ENCODE results near the gene PYGM. TPM values are rescaled to one million over a fixed set of nuclear protein-coding genes. Genes with fewer than 3 reads are reported as not detected.
A peak's percentile ranks its signal among the peaks of the same experiment; 100 is the strongest.

PYGM gene
- total and polyA plus RNA-seq, 7 experiments from 2014 or later = 0.26 to 16.2 (median 12.3) TPM

GRCh38 chr11:64744544-64745188, 15.1 kb downstream of the PYGM start:
- intact Hi-C loops (cut with micrococcal nuclease) = loop anchor here (1.0 to 10.0 kb wide), 8 partner anchors 34 to 502 kb away; partner anchors contain the start of genes ZNHIT2 (in 2 of the 2), ARL2 (in 1 of the 2), ATG2A (in 1 of the 2) and EHD1 (in 1 of the 2)
- POLR2A ChIA-PET = interaction anchor here (0.6 to 39.7 kb wide), 43 partner anchors 8 to 1903 kb away, joined by 3 to 1956 read pairs (median 5); partner anchors contain the start of genes ARL2, ATG2A, CDC42BPG and EHD1
- H3K4me1 Mint-ChIP-seq = peaks cover 18 to 42% (median 35%) of the 10 kb centered on the region in 7 donors
- no peaks in the 10 kb centered on the region for H3K27me3 ChIP-seq (ENCODE audit: control insufficient read depth in 2 of 2, insufficient read depth in 2 of 2, low read length in 2 of 2)
- DNase-seq (peak in 3 of 9 donors; percentile 49 to 69 (median 61)), ATAC-seq (peak; percentile 2)
- peaks cover 9 to 16% of the 10 kb centered on the region in 2 donors for H3K4me1 ChIP-seq (ENCODE audit: control insufficient read depth in 2 of 2, insufficient read depth in 2 of 2, low read length in 2 of 2)
- H3K4me3 Mint-ChIP-seq = peak overlapping the region; percentile 95 to 100 (median 98)
- H3K9me3 ChIP-seq (ENCODE audit: control insufficient read depth in 2 of 3, low read length in 3 of 3) = no peaks in the 10 kb centered on the region
- CTCF ChIA-PET = interaction anchor here (0.6 to 18.4 kb wide), 12 partner anchors 8 to 427 kb away, joined by 3 to 305 read pairs (median 4); partner anchors contain the start of genes MAP4K2, PRDX5, PYGM and SF1
- peak overlapping the region; percentile 94 to 100 (median 99) for H3K27ac Mint-ChIP-seq
- peaks cover 0 to 5% (median 0%) of the 10 kb centered on the region in 11 donors for H3K9me3 Mint-ChIP-seq
- H3K27me3 Mint-ChIP-seq = no peaks in the 10 kb centered on the region
- peak overlapping the region; percentile 98 for H3K4me3 ChIP-seq (ENCODE audit: low read length)
- H3K27ac ChIP-seq (ENCODE audit: low read depth, low read length) = peak overlapping the region; percentile 97
- peaks cover 4 to 13% (median 7%) of the 10 kb centered on the region in 5 donors for H3K36me3 Mint-ChIP-seq
- peaks cover 7 to 40% (median 8%) of the 10 kb centered on the region in 3 experiments for H3K36me3 ChIP-seq (ENCODE audit: control insufficient read depth in 2 of 3, insufficient read depth in 3 of 3, low read length in 3 of 3)

- peak within 1 kb of the TSS; percentile 97 for H3K27ac ChIP-seq (ENCODE audit: low read depth, low read length)
- peak; percentile 87 to 94 (median 92) for DNase-seq
- H3K4me3 Mint-ChIP-seq = peak within 1 kb of the TSS; percentile 89 to 100 (median 98)
- H3K27me3 ChIP-seq (ENCODE audit: control insufficient read depth in 2 of 2, insufficient read depth in 2 of 2, low read length in 2 of 2) = no peaks in the 10 kb centered on the region
- H3K4me3 ChIP-seq (ENCODE audit: low read length) = peak within 1 kb of the TSS; percentile 98
- ChIA-PET POLR2A (interaction anchor here (0.6 to 39.7 kb wide), 37 partner anchors 7 to 1903 kb away, joined by 3 to 1956 read pairs (median 6); partner anchors contain the start of genes ARL2, ATG2A, CCDC88B and CDC42BPG), CTCF (interaction anchor here (0.6 to 18.4 kb wide), 17 partner anchors 9 to 549 kb away, joined by 3 to 305 read pairs (median 4); partner anchors contain the start of genes MAP4K2, PRDX5, PYGM and SF1)
- intact Hi-C loops (cut with micrococcal nuclease) = loop anchor here (1.0 to 10.0 kb wide), 15 partner anchors 20 to 379 kb away; partner anchors contain the start of genes MEN1 (in 2 of the 2), ZNHIT2 (in 2 of the 2), ARL2 (in 1 of the 2) and CDC42BPG (in 1 of the 2)
- peak within 1 kb of the TSS; percentile 94 to 100 (median 99) for H3K27ac Mint-ChIP-seq
- peaks cover 7 to 48% (median 8%) of the 10 kb centered on the region in 3 experiments for H3K36me3 ChIP-seq (ENCODE audit: control insufficient read depth in 2 of 3, insufficient read depth in 3 of 3, low read length in 3 of 3)
- ATAC-seq = peak; percentile 70
- H3K9me3 ChIP-seq (ENCODE audit: control insufficient read depth in 2 of 3, low read length in 3 of 3) = no peaks in the 10 kb centered on the region
- peaks cover 4 to 18% (median 11%) of the 10 kb centered on the region in 5 donors for H3K36me3 Mint-ChIP-seq
- H3K4me1 ChIP-seq (ENCODE audit: control insufficient read depth in 2 of 2, insufficient read depth in 2 of 2, low read length in 2 of 2) = peaks cover 9 to 16% of the 10 kb centered on the region in 2 donors
- no peaks in the 10 kb centered on the region for H3K27me3 Mint-ChIP-seq
- peaks cover 18 to 49% (median 39%) of the 10 kb centered on the region in 7 donors for H3K4me1 Mint-ChIP-seq
- H3K9me3 Mint-ChIP-seq = peaks cover 0 to 5% (median 0%) of the 10 kb centered on the region in 11 donors
Measured at GRCh38 chr11:64743591-64744543, 15.9 kb downstream of the PYGM start, which contains the start of gene RASGRP2. RASGRP2 (minus strand) TSS chr11:64744142; CDS start chr11:64742866, 1,276 bp downstream.

GRCh38 chr11:64742889-64743590, 16.7 kb downstream of the PYGM start:
- peaks cover 9 to 16% of the 10 kb centered on the region in 2 donors for H3K4me1 ChIP-seq (ENCODE audit: control insufficient read depth in 2 of 2, insufficient read depth in 2 of 2, low read length in 2 of 2)
- Mint-ChIP-seq H3K36me3 (peaks cover 4 to 19% (median 11%) of the 10 kb centered on the region in 5 donors), H3K27me3 (no peaks in the 10 kb centered on the region), H3K9me3 (peaks cover 0 to 5% (median 0%) of the 10 kb centered on the region in 11 donors), H3K27ac (peak overlapping the region in 5 of 9 donors; percentile 88 to 100 (median 98)), H3K4me1 (peaks cover 18 to 47% (median 39%) of the 10 kb centered on the region in 7 donors), H3K4me3 (peak overlapping the region in 9 of 10 donors; percentile 89 to 99 (median 97))
- intact Hi-C loops (cut with micrococcal nuclease) = loop anchor here (1.0 to 10.0 kb wide), 12 partner anchors 20 to 380 kb away; partner anchors contain the start of genes NRXN2 (in 2 of the 2), ARL2 (in 1 of the 2), CDC42BPG (in 1 of the 2) and FAU (in 1 of the 2)
- H3K27ac ChIP-seq (ENCODE audit: low read depth, low read length) = peak overlapping the region; percentile 97
- peak overlapping the region; percentile 98 for H3K4me3 ChIP-seq (ENCODE audit: low read length)
- no peaks in the 10 kb centered on the region for H3K9me3 ChIP-seq (ENCODE audit: control insufficient read depth in 2 of 3, low read length in 3 of 3)
- peaks cover 7 to 54% (median 8%) of the 10 kb centered on the region in 3 experiments for H3K36me3 ChIP-seq (ENCODE audit: control insufficient read depth in 2 of 3, insufficient read depth in 3 of 3, low read length in 3 of 3)
- ChIA-PET POLR2A (interaction anchor here (1.0 to 39.7 kb wide), 23 partner anchors 9 to 756 kb away, joined by 3 to 1956 read pairs (median 8); partner anchors contain the start of genes CCDC88B, EHD1, FAU and MALAT1), CTCF (interaction anchor here (0.6 to 18.4 kb wide), 9 partner anchors 9 to 548 kb away, joined by 3 to 305 read pairs (median 3); partner anchors contain the start of genes MAP4K2 and PYGM)
- ATAC-seq = peak; percentile 45
- H3K27me3 ChIP-seq (ENCODE audit: control insufficient read depth in 2 of 2, insufficient read depth in 2 of 2, low read length in 2 of 2) = no peaks in the 10 kb centered on the region
- DNase-seq = peak; percentile 60 to 91 (median 78)

- peak overlapping the region in 7 of 9 donors; percentile 48 to 86 (median 76) for H3K27ac Mint-ChIP-seq
- ATAC-seq = no peak
- peaks cover 20 to 46% (median 37%) of the 10 kb centered on the region in 7 donors for H3K4me1 Mint-ChIP-seq
Measured at GRCh38 chr11:64742087-64742888, 17.5 kb downstream of the PYGM start.

More at GRCh38 chr11:64742087-64742888, 17.5 kb downstream of the PYGM start:
- Histone ChIP-seq H3K27ac (ENCODE audit: low read depth, low read length) (peak overlapping the region; percentile 97), H3K9me3 (ENCODE audit: control insufficient read depth in 2 of 3, low read length in 3 of 3) (no peaks in the 10 kb centered on the region), H3K36me3 (ENCODE audit: control insufficient read depth in 2 of 3, insufficient read depth in 3 of 3, low read length in 3 of 3) (peaks cover 7 to 61% (median 8%) of the 10 kb centered on the region in 3 experiments), H3K4me1 (ENCODE audit: control insufficient read depth in 2 of 2, insufficient read depth in 2 of 2, low read length in 2 of 2) (peaks cover 9 to 16% of the 10 kb centered on the region in 2 donors), H3K27me3 (ENCODE audit: control insufficient read depth in 2 of 2, insufficient read depth in 2 of 2, low read length in 2 of 2) (no peaks in the 10 kb centered on the region), H3K4me3 (ENCODE audit: low read length) (peak overlapping the region; percentile 98)
- peaks cover 4 to 20% (median 11%) of the 10 kb centered on the region in 5 donors for H3K36me3 Mint-ChIP-seq
- H3K9me3 Mint-ChIP-seq = peaks cover 0 to 5% (median 0%) of the 10 kb centered on the region in 11 donors
- no peak for DNase-seq
- intact Hi-C loops (cut with micrococcal nuclease) = loop anchor here (1.0 to 10.0 kb wide), 4 partner anchors 19 to 381 kb away; partner anchors contain the start of genes ARL2 (in 1 of the 2), FAU (in 1 of the 2), MRPL49 (in 1 of the 2) and NRXN2 (in 1 of the 2)
- no peaks in the 10 kb centered on the region for H3K27me3 Mint-ChIP-seq
- H3K4me3 Mint-ChIP-seq = peak overlapping the region; percentile 72 to 99 (median 81)
- ChIA-PET CTCF (interaction anchor here (0.8 to 18.4 kb wide), 7 partner anchors 8 to 53 kb away, joined by 3 to 305 read pairs (median 3); partner anchors contain the start of genes PYGM and SF1), POLR2A (interaction anchor here (0.8 to 39.7 kb wide), 12 partner anchors 8 to 389 kb away, joined by 3 to 1956 read pairs (median 4); partner anchors contain the start of genes MAP4K2, NRXN2, PYGM and SF1)
